EL (cell line): ENCODE data around the gene CYGB.
"Not testable (repeated sequence)": the region's sequence is repeated elsewhere in the genome, so short reads cannot be mapped to it uniquely, and the experiment has no call there.

Experiments used
- DNase-seq: peaks from one replicate; pipeline ENCODE4 v3.0.0-alpha.2; 2016

Gene CYGB

DNA sequence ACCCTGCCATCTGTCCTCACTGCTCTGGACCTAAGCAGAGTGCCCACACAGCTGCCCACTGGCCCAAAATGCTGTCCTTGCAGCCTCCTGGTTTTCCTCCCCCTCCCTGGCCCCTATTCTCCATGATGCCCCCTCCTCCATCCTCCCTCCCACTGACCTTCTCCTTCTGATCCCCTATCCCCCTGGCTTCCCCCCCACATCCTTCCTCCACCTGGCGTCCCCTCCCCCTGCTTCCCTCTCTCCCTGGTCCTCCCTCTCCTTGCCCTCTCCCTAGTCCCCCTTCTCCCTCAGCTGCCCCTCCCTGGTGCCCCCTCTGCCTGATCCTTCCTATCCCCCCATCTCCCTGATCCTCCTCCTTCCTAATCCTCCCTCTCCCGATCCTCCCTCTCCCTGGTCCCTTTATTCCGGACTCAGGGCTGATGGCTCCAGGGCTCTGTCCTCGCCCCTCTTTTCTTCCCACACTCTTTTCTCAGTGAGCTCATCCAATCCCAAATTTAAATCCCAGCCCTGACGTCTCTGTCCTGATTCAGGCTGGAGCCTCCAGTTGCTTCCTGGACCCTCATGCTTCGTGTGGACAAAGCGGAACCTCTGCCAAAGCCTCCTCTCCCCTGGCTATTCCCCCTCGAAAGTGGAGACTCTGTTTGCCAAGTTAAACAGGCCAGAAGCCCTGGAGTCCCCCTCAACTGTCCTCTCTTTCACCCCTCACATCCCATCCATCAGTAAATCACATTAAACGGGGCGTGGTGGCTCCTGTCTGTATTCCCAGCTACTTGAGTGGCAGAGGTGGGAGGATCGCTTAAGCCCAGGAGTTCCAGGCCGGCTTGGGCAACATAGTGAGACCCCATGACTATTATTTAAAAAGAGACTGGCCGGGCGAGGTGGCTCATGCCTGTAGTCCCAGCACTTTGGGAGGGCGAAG lies 18.2 kb downstream of the CYGB start:
- no peak for DNase-seq

DNA sequence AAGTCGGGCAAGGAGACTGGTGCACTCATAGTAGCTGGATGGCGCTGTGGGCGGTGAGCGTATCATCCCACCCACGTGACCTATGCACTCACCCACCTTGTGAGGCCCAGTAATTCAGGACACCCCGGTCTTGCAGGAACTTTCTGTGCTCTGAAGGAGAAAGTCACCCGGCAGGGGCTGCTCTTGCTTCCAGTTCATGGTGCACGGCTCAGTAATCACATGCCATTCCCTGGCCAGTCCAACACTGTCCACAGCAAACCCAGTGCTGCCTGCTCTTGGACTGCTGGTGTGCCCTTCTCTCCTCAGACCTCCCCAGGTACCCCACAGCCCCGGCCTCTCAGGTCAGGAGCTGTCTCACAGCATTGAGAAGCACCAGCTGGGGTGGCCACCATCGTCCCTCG lies 19.9 kb downstream of the CYGB start:
- no peak for DNase-seq

DNA sequence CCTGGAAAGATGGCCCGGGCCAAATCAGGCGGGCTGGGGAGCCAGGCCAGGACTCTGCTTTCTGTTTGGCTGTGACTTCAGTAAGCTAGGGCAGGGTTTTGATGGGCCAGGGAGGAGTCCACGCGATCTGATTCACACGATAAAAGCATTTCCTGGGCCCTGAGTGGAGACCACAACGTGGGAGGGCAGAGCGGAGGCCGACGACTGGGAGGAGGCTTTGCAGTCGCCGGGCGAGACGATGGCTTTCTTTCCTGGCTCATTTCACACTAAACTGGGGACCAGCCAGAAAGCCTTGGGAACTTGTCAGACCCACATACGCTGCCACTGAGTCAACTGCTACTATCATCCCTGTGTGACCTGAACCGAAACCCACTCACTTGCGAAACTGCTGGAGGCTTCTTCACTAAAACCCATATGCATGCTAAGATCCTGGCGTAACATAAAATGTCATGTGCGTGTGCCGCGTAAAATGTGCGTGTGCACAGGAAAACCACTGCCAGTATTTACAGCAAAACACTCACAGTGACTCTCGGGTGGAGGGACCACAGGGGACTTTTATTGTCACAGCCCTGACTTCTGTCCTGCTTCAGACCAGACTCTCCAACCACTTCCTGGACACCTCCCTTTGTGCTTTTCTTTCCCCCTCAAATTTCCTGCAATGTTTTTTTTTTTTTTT lies 22.1 kb downstream of the CYGB start:
- peak; percentile 91 for DNase-seq

DNA sequence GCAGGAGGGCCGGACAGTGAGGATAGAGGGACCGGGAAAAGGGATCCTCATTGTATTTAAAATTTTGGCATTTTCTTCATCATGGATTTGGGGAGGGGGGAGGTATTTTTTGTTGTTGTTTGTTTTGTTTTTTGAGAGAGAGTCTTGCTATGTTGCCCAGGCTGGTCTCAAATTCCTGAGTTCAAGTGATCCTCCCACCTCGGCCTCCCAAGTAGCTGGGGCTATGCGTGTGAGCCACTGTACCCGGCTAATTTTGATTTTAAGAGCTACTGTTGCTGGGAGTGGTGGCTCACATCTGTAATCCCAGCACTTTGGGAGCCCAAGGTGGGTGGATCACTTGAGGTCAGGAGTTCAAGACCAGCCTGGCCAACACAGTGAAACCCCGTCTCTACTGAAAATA lies 23.2 kb downstream of the CYGB start:
- not testable (repeated sequence) for DNase-seq

DNA sequence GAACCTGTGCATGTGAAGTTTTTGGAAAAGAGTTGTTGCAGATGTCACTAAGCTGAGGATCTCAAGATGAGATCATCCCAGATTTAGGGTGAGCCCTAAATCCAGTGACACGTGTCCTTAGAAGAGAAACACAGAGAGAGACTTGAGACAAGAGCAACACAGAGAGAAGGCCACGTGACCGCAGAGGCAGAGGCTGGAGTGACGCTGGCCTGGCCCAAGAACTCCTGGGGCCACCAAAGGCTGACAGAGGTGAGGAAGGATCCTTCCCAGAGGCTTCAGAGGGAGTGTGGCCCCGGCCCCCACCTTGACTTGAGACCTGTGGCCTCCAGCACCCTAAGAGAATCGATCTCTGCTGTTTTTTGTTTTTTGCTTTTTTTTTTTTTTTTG lies 24.2 kb downstream of the CYGB start:
- DNase-seq: no peak

DNA sequence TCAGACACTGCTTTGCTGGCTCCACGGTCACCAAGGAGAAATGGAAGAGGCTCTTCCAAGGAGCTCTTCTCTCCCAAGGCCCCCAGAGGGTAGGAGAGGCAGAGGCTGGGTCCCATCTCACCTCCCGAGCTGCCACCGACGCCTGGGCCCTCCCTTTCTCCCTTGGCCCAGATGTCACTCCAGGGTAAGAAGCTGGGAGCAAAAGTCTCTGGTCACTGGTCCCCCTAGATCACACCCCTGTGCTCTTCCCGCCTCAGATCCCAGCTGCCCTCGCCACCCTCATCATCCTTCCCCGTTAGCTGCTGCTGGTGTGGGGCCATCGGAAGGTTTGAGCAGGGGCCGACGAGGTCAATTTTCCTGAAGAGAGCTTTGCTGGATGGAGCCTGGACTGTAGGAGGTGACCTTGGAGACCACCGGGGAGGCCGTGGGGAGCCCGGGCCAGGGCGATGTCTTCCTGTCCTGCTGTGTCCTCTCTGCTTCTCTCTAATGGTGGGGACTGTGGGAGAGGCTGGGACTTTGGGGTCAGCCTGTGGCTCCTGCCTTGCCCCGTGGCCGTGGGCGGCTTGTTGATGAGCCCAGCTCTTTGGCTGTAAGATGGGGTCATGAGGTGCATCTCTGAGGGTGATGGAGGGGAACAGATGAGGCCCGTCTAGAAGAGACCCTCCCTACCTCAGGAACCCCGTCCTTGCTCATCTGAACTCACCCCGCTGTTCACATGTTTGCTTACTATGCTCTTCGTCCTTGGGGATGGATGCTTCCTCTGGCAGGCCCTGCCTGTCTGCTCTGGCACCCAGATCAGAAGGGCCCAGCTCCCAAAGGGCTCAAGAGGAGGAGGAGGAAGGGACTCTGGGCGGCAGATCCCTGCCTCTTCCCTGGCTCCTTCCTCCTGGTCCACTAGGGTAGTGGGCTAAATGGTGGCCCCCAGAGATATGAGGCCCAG lies 24.9 kb downstream of the CYGB start:
- DNase-seq: no peak

DNA sequence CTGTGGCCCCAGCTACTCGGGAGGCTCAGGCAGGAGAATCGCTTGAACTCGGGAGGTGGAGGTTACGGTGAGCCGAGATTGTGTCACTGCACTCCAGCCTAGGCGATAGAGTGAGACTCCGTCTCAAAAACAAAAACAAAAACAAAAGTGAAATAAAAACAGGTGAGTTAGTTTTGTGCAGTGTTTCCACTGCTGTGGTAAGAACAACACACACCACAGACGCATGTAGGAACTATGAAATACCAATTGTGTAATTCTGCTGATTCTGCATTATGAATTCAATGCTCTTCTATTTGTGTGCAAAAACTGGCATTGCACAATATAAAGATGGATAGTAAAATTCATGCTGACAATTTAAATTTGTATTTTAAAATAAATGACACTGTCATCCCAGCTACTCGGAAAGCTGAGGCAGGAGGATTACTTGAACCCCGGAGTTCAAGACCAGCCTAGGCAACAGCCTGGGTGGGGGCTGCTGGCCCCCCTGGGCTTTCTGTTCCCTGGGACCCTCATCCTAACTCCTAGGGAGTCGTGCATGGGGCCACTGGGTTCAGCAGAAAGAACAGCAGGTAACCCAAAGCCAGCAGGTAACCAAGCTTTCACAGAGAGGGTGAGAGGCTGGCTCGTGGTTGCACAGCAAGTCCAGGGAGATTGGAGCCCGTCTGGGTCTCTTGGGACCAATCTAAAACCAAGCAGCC lies 25.7 kb downstream of the CYGB start:
- DNase-seq: no peak

DNA sequence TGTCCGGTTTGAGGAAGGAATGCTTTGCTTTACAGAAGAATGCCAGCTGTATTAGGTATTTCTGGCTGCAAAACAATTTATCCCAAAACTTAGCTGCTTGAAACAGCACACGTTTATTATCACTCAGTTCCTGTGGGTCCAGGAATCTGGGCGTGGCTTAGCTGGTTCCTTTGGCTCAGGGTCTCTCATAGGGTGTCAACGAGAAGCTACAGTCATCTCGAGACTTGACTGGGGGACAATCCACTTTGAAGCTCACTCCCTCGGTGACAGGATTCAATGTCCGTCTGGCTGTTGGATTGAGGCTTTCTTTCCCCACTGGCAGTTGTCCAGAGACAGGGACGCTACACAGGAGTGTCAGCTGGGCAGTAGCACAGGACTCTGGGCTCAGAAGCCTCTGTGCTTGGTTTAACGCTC lies 26.7 kb downstream of the CYGB start:
- no peak for DNase-seq

DNA sequence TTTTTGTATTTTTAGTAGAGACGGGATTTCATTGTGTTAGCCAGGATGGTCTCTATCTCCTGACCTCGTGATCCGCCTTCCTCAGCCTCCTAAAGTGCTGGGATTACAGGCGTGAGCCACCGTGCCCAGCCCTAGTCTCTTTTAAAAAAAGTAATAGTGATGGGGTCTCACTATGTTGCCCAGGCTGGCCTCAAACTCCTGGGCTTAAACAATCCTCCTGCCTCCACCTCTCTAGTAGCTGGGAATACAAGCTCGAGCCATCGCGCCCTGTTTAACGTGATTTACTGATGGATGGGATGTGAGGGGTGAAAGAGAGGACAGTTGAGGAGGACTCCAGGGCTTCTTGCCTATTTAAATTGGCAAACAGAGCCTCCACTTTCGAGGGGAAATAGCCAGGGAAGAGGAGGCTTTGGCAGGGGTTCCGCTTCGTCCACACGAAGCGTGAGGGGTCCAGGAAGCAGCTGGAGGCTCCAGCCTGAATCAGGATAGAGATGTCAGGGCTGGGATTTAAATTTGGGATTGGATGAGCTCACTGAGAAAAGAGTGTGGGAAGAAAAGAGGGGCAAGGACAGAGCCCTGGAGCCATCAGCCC lies 28.9 kb downstream of the CYGB start:
- DNase-seq: not testable (repeated sequence)

DNA sequence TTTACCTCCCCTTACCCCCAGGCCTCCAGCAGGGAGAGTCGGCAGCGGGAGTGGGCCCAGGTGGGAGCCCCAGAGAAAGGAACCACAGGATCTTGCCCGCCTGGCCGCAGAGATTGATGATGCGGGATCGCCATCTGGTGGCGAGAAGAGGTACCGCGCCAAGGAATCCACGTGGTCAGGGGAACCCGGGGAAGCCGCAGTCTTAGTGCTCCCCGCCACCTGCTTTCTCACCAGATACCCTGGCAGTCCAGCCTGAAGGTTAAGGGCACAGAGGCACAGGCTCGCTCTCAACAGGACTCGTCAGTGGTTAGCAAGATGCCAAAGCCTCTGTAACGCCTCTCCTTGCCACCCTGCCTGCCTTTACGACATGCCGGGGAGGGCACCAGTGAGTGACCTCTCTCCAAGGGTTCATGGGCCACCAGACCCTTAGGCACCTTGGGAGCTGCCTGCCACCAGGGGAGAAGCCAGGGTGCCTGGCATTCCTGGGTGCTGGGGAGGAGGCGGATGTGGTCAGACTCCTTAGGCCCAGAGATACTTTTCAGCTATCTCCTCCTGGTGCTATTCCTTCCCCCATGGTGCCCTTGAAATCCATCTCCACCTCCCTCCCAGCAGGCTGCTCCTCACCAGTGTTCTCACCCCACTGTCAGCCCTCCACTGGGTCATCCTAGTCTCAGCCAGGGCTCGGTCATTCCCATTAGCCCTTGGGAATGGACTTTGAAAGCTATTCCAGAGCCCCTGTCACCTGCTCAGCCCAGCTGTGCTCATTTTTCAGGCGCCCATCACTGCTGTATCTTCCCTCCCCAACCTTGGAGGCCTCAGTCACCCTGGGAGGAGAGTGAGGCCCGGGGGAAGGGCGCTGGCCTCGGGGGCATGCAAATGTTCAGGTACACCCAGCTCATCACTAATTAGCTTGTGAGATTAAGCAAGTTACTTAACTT lies 30.8 kb downstream of the CYGB start:
- DNase-seq: peak; percentile 71

DNA sequence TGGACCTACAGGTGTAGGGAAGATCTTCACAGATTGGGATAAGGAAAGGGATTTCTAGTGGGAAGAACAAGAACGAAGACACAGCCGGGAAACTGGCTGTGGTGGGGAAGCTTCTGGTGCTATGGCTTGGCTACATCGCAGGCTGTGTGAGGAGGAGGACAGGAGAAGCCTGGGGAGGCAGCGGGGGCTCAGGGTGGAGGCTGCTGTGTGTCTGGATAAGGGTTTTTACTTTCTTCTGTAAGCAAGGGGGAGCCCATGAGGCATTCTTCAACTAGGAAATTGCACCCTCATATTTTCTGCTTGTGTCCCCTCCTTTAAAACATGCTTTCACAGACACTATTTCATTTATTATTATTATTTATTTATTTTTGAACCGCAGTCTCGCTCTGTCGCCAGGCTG lies 33.4 kb downstream of the CYGB start:
- no peak for DNase-seq

DNA sequence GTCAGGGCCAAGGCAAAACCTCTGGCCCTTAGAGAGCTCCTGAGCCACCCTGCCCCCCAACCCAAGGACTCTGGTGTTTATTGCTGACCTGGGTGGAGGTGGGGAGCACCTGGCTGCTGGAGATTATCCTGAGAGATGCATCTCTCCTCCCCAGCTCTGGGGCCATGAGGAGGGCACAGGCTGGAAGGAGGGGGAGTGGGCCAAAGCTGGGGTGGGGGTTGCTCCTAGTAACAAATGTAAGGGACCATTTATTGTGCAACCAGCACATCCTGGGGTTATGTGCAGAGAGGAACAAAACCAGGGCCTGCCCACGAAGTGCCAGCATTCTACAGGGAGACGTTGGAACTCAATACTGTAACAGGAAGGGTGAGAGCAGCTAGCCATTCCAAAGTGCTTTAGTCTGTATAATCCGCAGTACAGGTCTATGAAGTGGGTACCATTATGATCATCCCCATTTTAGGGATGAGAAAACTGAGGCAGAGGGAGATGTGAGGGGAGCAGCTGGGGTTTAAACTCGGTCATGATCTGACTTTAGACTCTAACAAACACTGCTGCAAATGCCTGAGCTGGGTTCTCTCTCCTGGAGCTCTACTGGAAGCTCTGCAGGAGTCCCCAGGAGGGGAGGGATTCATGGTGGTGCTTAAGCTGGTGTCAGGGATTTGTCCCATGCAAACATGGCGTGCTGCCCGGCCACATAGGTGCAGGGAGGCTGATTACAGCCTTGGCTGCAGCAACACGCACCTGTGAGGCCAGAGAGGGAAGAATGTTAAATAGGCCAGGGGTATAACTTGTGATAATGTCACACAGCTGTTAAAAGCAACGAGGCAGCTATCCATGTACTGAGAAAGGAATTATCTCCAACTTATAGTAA lies 34.9 kb downstream of the CYGB start:
- no peak for DNase-seq

DNA sequence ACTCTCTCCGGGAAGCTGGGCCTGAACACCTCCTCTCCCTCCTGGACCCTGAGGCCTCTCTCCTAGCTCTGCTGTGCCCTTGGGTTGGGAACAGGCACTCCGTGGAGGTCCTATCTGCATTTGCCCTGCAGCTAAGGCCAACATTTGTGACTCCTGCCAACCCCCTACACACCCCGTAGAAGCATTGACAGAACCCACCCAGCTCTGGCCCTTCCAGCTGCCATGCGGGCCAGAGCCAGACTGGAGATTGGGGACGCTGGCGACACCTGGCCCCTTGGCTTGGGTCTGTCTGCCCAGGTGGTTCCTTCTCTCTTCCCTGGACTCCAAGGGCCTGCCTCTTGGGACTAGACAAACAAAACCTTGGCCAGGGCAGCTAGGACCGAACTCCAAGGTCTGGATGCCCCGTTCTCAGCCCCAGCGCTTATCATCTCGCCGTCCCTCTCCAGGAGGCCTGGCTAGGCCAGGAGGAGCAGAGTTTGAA lies 35.6 kb downstream of the CYGB start:
- no peak for DNase-seq

DNA sequence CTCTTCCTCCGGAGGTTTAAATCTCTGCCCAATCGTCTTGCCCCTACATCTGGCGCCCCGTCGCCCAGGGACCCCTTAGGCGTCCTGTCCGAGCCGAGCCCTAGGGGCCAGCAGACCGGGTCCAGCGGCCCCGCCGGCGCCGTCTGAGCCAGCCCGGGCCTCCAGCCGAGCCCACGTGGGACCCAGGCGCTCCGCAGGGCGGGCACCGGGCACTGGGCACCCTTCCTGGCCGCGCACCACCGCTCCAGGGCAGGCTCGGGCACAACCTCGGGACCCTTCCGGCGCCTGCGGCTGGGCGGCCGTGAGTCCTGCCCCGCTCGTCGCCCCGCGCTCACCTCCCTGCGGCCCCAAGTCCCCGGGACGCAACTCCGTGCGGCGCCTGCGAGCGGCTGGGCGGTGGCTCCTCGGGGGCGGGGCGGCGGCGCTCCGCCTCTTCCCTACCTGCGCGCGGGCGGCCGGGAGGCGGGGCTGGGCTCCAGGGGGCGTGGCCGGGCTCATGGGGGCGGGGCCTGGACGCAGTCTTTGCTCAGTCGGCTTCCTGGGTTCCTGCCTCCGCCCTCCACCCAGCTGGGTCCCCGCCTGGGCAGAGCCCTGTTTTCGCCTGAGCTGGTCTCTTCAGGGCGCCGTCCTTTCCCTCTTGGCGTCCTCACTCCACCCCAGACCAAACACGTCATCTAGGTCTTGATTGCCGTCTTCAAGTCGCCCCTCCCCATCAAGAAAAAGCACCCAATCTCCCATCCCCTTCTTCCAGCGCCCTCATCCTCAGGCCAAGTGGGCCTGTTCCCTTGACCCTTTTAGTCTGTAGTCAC lies 36.3 kb downstream of the CYGB start, which contains the start of gene RHBDF2:
RHBDF2 (minus strand) TSS at position 406 of the 809 bp plus-strand sequence. CDS start 19,899 bp downstream, outside the sequence.
- DNase-seq: peak; percentile 87

DNA sequence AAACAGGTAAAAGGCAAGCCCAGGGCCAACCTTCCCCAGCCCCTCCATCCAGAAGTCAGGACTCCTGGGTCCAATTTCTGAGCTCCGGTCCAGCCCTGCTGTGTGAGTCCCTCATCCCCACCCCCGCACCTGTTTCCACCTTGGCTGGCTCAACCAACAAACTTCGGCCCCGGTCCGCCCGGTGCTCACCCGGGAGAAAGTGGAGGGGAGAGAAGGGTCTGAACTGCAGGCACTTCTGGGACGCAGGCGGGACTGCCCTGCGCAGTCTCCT lies 36.8 kb downstream of the CYGB start:
- DNase-seq: no peak

DNA sequence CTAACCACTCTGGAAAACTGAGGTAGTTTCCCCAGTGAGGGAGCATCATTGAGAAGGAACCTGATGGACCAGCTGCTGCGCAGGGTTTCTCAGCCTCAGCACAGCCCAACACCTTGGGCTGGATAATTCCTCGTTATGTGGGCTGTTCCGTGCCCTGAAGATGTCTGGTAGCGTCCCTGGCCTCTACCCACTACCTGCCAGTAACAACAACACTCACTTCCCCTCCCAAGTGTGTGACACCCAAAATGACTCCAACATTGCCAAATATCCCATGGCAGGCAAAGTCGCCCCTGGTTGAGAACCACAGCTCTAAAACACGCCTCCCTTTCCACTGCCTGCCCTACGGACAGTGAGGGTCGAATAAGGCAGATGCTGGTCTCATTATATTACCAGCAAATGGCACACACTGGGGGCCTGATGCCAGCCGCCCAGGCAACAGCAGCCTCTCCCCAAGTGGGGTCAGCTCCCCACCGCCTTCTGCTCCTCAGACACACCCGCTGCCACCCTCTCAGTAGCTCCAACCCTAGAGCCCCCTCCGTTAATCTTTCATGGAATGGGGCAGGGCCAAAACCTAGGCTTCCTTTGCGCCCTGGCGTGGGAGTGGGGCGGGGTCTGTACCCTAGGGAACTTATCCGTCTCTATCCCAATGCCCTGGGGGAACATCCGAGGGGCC lies 37.3 kb downstream of the CYGB start:
- DNase-seq: no peak

DNA sequence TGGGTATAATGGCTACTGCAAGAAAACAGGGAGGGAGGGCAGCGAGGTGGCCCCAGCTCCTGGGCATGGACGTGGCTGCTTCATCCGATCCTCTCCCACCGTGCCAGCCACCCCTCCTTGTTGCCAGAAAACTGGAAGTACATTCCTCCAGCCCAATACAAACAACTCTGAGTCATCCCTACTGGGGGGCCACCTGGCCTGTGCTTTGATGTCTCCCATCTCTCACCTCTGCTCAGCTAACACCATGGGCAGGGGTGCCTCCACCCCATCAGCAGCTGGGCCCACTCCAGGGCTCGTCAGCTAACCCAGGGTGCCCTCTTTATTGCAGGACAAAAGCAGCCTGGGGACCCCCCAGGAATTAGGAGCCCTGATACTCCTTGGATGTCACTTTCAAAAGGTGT lies 38.2 kb downstream of the CYGB start:
- no peak for DNase-seq

DNA sequence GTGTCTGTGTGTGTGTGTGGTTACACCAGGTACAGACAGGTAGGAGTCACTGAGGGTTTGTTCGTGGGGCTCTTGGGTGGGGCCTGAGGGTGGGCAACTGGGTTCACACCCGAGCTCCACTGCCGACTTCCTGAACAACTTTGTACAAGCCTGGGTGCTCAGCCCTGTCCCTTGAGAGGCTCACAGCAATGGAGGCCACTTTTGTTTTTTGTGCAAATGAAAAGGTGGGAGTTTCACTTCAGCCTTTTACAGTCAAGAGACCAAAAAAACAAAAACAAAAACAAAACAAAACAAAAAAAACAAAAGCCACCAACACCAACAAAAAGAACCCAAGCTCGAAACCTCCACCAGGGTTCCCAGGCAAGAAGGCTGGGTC lies 38.6 kb downstream of the CYGB start:
- DNase-seq: no peak
